Measurements from ENCODE around the gene HELZ2. TPM values are rescaled to one million over a fixed set of nuclear protein-coding genes. Genes with fewer than 3 reads are reported as not detected.

Gene HELZ2
- total and polyA plus RNA-seq, 10 of the 15 experiments (the other 5 are each of a cell fraction or from before 2014, with no cell fraction given), result 0.05 to 33.3 (median 6.2) TPM

GRCh38 chr20:63574829-63575743 is 1.0 kb upstream of the HELZ2 start:
- no peak overlapping the region; the same call in 1 of the 2 replicates for H3K4me3 ChIP-seq
- ChIA-PET POLR2A (interaction anchor here (0.7 to 2.2 kb wide), 4 partner anchors 20 to 83 kb away, joined by 3 to 9 read pairs (median 4); partner anchors contain the start of gene RTEL1), RAD21 (ENCODE audit: unreplicated experiment) (interaction anchor here (1.2 to 2.5 kb wide), 3 partner anchors 37 to 67 kb away, joined by 3 to 30 read pairs (median 10); partner anchors contain the start of gene PTK6), SMC1A (ENCODE audit: uncharacterized antibody, unreplicated experiment) (no interaction called here), CTCF (interaction anchor here (1.0 to 3.0 kb wide), 5 partner anchors 37 to 289 kb away, joined by 3 to 25 read pairs (median 4); partner anchors contain the start of genes PTK6 and TPD52L2)
- no peaks in the 10 kb centered on the region; the same call in 1 of the 2 replicates for H4K20me1 ChIP-seq (ENCODE audit: control insufficient read depth, insufficient read depth)
- peak overlapping the region; percentile 92 for H3K4me2 ChIP-seq (ENCODE audit: control insufficient read depth, insufficient read depth)
- peaks cover 3% of the 10 kb centered on the region; the same call in 1 of the 2 replicates for H3K79me2 ChIP-seq (ENCODE audit: control insufficient read depth, insufficient read depth, low read length)
- no peak for DNase-seq (ENCODE audit: low read depth, low spot score)
- no TSS peak for BruUV-seq (replicated peaks)
- H3K27me3 ChIP-seq (replicated peaks in 1 of 2; ENCODE audit: control insufficient read depth in 2 of 2, insufficient read depth in 2 of 2, low read length in 1 of 2), result no peaks in the 10 kb centered on the region
- no peak for ATAC-seq
- WGBS (ENCODE audit: insufficient coverage, insufficient replicate concordance, low lambda C conversion rate, missing lambda C conversion rate), result 63% methylated on average over 28 of the region's 28 CpGs
- FAIRE-seq, result no peak
- H3K9me3 ChIP-seq (replicated peaks; ENCODE audit: control insufficient read depth, insufficient read depth, low read length), result no peaks in the 10 kb centered on the region
- no peak overlapping the region for H2AFZ ChIP-seq (ENCODE audit: control insufficient read depth, low read depth, low read length)
- 0 out of 2 replicates have a peak overlapping the region, but pooled peaks have one; percentile 56 for H3K9ac ChIP-seq (ENCODE audit: control insufficient read depth, insufficient read depth, low read length)
- intact Hi-C loops (cut with micrococcal nuclease; ENCODE audit: unreplicated experiment), result no loop called here
- H3K36me3 ChIP-seq (ENCODE audit: control insufficient read depth in 2 of 2, insufficient read depth in 2 of 2, low read length in 1 of 2), result no peaks in the 10 kb centered on the region
- in situ Hi-C loops (cut with MboI), result no loop called here
- TF ChIP-seq CEBPZ (IDR thresholded peaks at IDR 0.05; ENCODE audit: low read depth, low read length), result no peak
- TF ChIP-seq CTCF (IDR thresholded peaks at IDR 0.05 in 2 of 3, conservative IDR thresholded peaks at IDR 0.05 in 1 of 3; ENCODE audit: control insufficient read depth in 2 of 3, extremely low read depth in 1 of 3, insufficient read depth in 1 of 3, low read depth in 3 of 3, low read length in 3 of 3), result no peak
- TF ChIP-seq RCOR1 (conservative IDR thresholded peaks at IDR 0.05; ENCODE audit: low read depth, low read length), result no peak
- TF ChIP-seq HDAC2 (IDR thresholded peaks at IDR 0.05), result no peak
- no peak for TF ChIP-seq ZBED1 (IDR thresholded peaks at IDR 0.05; ENCODE audit: borderline replicate concordance)
- TF ChIP-seq FOXM1 (IDR thresholded peaks at IDR 0.05; ENCODE audit: low read depth, low read length), result no peak
- no peak for TF ChIP-seq NR2C2 (IDR thresholded peaks at IDR 0.05; ENCODE audit: borderline replicate concordance, control insufficient read depth, insufficient read length, low read depth)
- TF ChIP-seq ZNF592 (IDR thresholded peaks at IDR 0.05), result no peak
- no peak for TF ChIP-seq JUNB (IDR thresholded peaks at IDR 0.05)
- TF ChIP-seq RB1 (IDR thresholded peaks at IDR 0.05; ENCODE audit: borderline replicate concordance), result no peak
- no peak for TF ChIP-seq YY1 (IDR thresholded peaks at IDR 0.05; ENCODE audit: low read depth, low read length)
- TF ChIP-seq KAT2A (conservative IDR thresholded peaks at IDR 0.05; ENCODE audit: control insufficient read depth, low read depth, low read length), result no peak
- TF ChIP-seq KLF5 (IDR thresholded peaks at IDR 0.05; ENCODE audit: partially characterized antibody), result no peak
- peaks cover 10% of the 10 kb centered on the region for H3K4me1 ChIP-seq (ENCODE audit: control insufficient read depth, insufficient read depth, low read length)
- H3K27ac ChIP-seq (ENCODE audit: control insufficient read depth, insufficient read depth), result no peak overlapping the region

All from GM12878 (cell line).